ENCODE data around the gene DSCAM.

DNA sequence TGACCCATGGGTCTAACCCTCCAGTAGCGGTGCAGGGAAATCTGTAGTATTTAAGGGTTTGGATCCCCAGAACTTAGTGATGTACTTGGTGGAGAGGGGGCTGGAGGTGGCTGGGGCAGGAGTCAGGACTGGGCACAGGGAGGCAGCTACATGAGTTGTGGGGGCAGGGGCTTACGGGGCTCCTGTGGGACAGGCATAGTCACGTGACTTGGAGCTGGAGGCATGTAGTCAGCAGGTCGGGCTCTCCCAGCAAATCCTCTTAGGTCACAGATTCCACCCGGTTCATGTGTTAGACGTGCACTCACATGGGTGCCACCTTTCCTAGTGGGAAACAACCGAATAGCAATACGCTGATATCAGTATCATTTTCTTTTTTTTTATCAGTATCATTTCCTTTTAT, 867.6 kb downstream of the DSCAM start:
- no peak for TF ChIP-seq CTCF (conservative IDR thresholded peaks at IDR 0.05 in 1 of 2, IDR thresholded peaks at IDR 0.05 in 1 of 2; ENCODE audit: low read depth in 1 of 2, low read length in 2 of 2)
- TF ChIP-seq EZH2 (IDR thresholded peaks at IDR 0.05; ENCODE audit: low read length, missing control alignments) = no peak
